ENCODE data around the gene CEL. TPM values are rescaled to one million over a fixed set of nuclear protein-coding genes. Genes with fewer than 3 reads are reported as not detected.
A peak's percentile ranks its signal among the peaks of the same experiment; 100 is the strongest.

Gene CEL
- total RNA-seq, 1 donor from 2014 or later: 1.9 TPM

GRCh38 chr9:133028221-133028620 is 33.6 kb upstream of the CEL start:
- Mint-ChIP-seq H3K4me3 (ENCODE audit: unreplicated experiment) (peak overlapping the region; percentile 98), H3K27ac (ENCODE audit: unreplicated experiment) (no peak overlapping the region), H3K9me3 (ENCODE audit: unreplicated experiment) (no peaks in the 10 kb centered on the region), H3K36me3 (ENCODE audit: unreplicated experiment) (no peaks in the 10 kb centered on the region), H3K4me1 (ENCODE audit: unreplicated experiment) (peaks cover 30% of the 10 kb centered on the region), H3K27me3 (ENCODE audit: unreplicated experiment) (peaks cover 8% of the 10 kb centered on the region)
- DNase-seq (ENCODE audit: extremely low spot score, unreplicated experiment): no peak
- no peak for TF ChIP-seq CTCF (IDR thresholded peaks at IDR 0.05)

GRCh38 chr9:133029994-133030316 is 31.8 kb upstream of the CEL start:
- H3K27ac Mint-ChIP-seq (ENCODE audit: unreplicated experiment): peak overlapping the region; percentile 98
- peaks cover 5% of the 10 kb centered on the region for H3K27me3 Mint-ChIP-seq (ENCODE audit: unreplicated experiment)
- peak overlapping the region; percentile 98 for H3K4me3 Mint-ChIP-seq (ENCODE audit: unreplicated experiment)
- peaks cover 30% of the 10 kb centered on the region for H3K4me1 Mint-ChIP-seq (ENCODE audit: unreplicated experiment)
- no peak for DNase-seq (ENCODE audit: extremely low spot score, unreplicated experiment)
- H3K36me3 Mint-ChIP-seq (ENCODE audit: unreplicated experiment): no peaks in the 10 kb centered on the region
- no peaks in the 10 kb centered on the region for H3K9me3 Mint-ChIP-seq (ENCODE audit: unreplicated experiment)
- no peak for TF ChIP-seq CTCF (IDR thresholded peaks at IDR 0.05)

- Mint-ChIP-seq H3K4me1 (ENCODE audit: unreplicated experiment) (peaks cover 30% of the 10 kb centered on the region), H3K4me3 (ENCODE audit: unreplicated experiment) (peak within 1 kb of the TSS; percentile 98), H3K27me3 (ENCODE audit: unreplicated experiment) (peaks cover 5% of the 10 kb centered on the region), H3K36me3 (ENCODE audit: unreplicated experiment) (no peaks in the 10 kb centered on the region), H3K9me3 (ENCODE audit: unreplicated experiment) (no peaks in the 10 kb centered on the region), H3K27ac (ENCODE audit: unreplicated experiment) (peak within 1 kb of the TSS; percentile 98)
- no peak for TF ChIP-seq CTCF (IDR thresholded peaks at IDR 0.05)
- peak; percentile 96 for DNase-seq (ENCODE audit: extremely low spot score, unreplicated experiment)
Observed at GRCh38 chr9:133030317-133031129, 31.3 kb upstream of the CEL start, which contains the start of gene GTF3C5. Gene GTF3C5 (plus strand): TSS chr9:133030997. CDS start chr9:133031012, 15 bp downstream.

- DNase-seq (ENCODE audit: extremely low spot score, unreplicated experiment): no peak
- TF ChIP-seq CTCF (IDR thresholded peaks at IDR 0.05): no peak
- H3K4me3 Mint-ChIP-seq (ENCODE audit: unreplicated experiment): peak overlapping the region; percentile 98
- H3K4me1 Mint-ChIP-seq (ENCODE audit: unreplicated experiment): peaks cover 30% of the 10 kb centered on the region
- peak overlapping the region; percentile 98 for H3K27ac Mint-ChIP-seq (ENCODE audit: unreplicated experiment)
- H3K27me3 Mint-ChIP-seq (ENCODE audit: unreplicated experiment): peaks cover 3% of the 10 kb centered on the region
- H3K9me3 Mint-ChIP-seq (ENCODE audit: unreplicated experiment): no peaks in the 10 kb centered on the region
- no peaks in the 10 kb centered on the region for H3K36me3 Mint-ChIP-seq (ENCODE audit: unreplicated experiment)
Observed at GRCh38 chr9:133031130-133031422, 30.7 kb upstream of the CEL start.

GRCh38 chr9:133031496-133031911 is 30.3 kb upstream of the CEL start:
- Mint-ChIP-seq H3K4me1 (ENCODE audit: unreplicated experiment) (peaks cover 30% of the 10 kb centered on the region), H3K9me3 (ENCODE audit: unreplicated experiment) (no peaks in the 10 kb centered on the region), H3K4me3 (ENCODE audit: unreplicated experiment) (peak overlapping the region; percentile 98), H3K27ac (ENCODE audit: unreplicated experiment) (peak overlapping the region; percentile 98), H3K27me3 (ENCODE audit: unreplicated experiment) (no peaks in the 10 kb centered on the region), H3K36me3 (ENCODE audit: unreplicated experiment) (no peaks in the 10 kb centered on the region)
- DNase-seq (ENCODE audit: extremely low spot score, unreplicated experiment): no peak
- no peak for TF ChIP-seq CTCF (IDR thresholded peaks at IDR 0.05)

Data from osteocyte (in vitro differentiated cells).